DND-41 (cell line): ENCODE measurements around the gene ASIC3.

Experiments used
- ATAC-seq: fragments of 200-7000 bp; cut with Tn5 transposase; 3 replicates; pipeline ENCODE4 v1.9.1; 2021; ENCODE audit warnings: low read depth; ENCODE audit not compliant: insufficient read depth
- DNase-seq: peaks from one replicate; pipeline ENCODE4 v3.0.0-alpha.2; 2020
- H2AFZ ChIP-seq: 2 replicates; pipeline ENCODE4 v1.6.0; 2012; ENCODE audit warnings: low read depth, low read length
- H3K27ac ChIP-seq: 2 replicates; pipeline ENCODE4 v1.5.1; 2012; ENCODE audit warnings: low read length, inconsistent platforms
- H3K27me3 ChIP-seq: fragments of 200-600 bp; sonication (generic); 2 replicates; pipeline ENCODE4 v1.6.0; 2012; ENCODE audit warnings: low read length, mild to moderate bottlenecking, inconsistent platforms; ENCODE audit not compliant: insufficient read depth, poor library complexity
- H3K36me3 ChIP-seq: 2 replicates; pipeline ENCODE4 v1.5.1; 2012; ENCODE audit warnings: low read length, inconsistent platforms; ENCODE audit not compliant: insufficient read depth
- H3K4me1 ChIP-seq: 2 replicates; pipeline ENCODE4 v1.5.1; 2012; ENCODE audit warnings: mild to moderate bottlenecking, low read length; ENCODE audit not compliant: insufficient read depth
- H3K4me2 ChIP-seq: 2 replicates; pipeline ENCODE4 v1.6.0; 2012; ENCODE audit warnings: mild to moderate bottlenecking, moderate library complexity, low read length, inconsistent platforms; ENCODE audit not compliant: insufficient read depth
- H3K4me3 ChIP-seq, 2 experiments: fragments of 200-600 bp in 1 of 2; shearing (Covaris generic) in 1 of 2; 2 replicates each; pipeline ENCODE4 v1.5.1; 2012 to 2016; ENCODE audit warnings: inconsistent platforms in 2 of 2, low read length in 2 of 2, mild to moderate bottlenecking in 2 of 2, low read depth in 1 of 2, moderate library complexity in 1 of 2
- H3K79me2 ChIP-seq: 2 replicates; pipeline ENCODE4 v1.6.0; 2012; ENCODE audit warnings: low read length, inconsistent platforms; ENCODE audit not compliant: insufficient read depth
- H3K9ac ChIP-seq: 2 replicates; pipeline ENCODE4 v1.6.0; 2012; ENCODE audit warnings: low read depth, mild to moderate bottlenecking, inconsistent platforms, low read length, moderate library complexity
- H3K9me3 ChIP-seq: 2 replicates; pipeline ENCODE4 v1.5.1; 2012; ENCODE audit warnings: low read length, moderate library complexity, mild to moderate bottlenecking, inconsistent platforms; ENCODE audit not compliant: insufficient read depth, severe bottlenecking
- H4K20me1 ChIP-seq: 2 replicates; pipeline ENCODE4 v1.6.0; 2012; ENCODE audit warnings: low read length; ENCODE audit not compliant: insufficient read depth
- EZH2 ChIP-seq: IDR thresholded peaks from 3 replicates; pipeline ENCODE4 v1.6.1; 2012; ENCODE audit warnings: borderline replicate concordance, low read depth, mild to moderate bottlenecking, moderate library complexity, low read length, inconsistent platforms; ENCODE audit not compliant: severe bottlenecking
- TF ChIP-seq, protein P1 (sequence below): IDR thresholded peaks from 2 replicates; pipeline ENCODE4 v1.5.1; 2012; ENCODE audit warnings: borderline replicate concordance, low read length, moderate library complexity, mild to moderate bottlenecking; ENCODE audit not compliant: poor library complexity, severe bottlenecking; ENCODE audit errors: extremely low read depth

Gene ASIC3

DNA sequence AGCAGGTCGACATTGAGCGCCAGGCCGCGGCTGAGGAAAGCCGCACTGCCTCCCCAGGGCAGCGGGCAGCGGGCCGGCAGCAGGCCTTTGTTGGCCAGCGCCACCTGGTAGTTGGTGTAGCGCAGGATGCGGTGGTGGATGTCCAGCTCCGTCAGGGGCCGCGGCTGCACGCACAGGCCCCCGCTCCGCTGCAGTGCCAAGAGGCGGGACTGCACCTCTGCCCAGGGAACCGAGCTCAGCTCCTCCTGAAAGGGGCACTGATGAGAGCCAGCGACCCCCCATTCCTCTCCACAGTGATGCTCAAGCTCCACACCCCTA lies 29.2 kb upstream of the ASIC3 start:
- no peak overlapping the region for H3K27ac ChIP-seq
- H3K9me3 ChIP-seq, result no peaks in the 10 kb centered on the region
- H3K36me3 ChIP-seq, result no peaks in the 10 kb centered on the region
- DNase-seq, result no peak
- H4K20me1 ChIP-seq, result no peaks in the 10 kb centered on the region
- peaks cover 3% of the 10 kb centered on the region for H3K27me3 ChIP-seq
- no peaks in the 10 kb centered on the region for H3K79me2 ChIP-seq
- ATAC-seq, result no peak
- TF ChIP-seq, protein P1, sequence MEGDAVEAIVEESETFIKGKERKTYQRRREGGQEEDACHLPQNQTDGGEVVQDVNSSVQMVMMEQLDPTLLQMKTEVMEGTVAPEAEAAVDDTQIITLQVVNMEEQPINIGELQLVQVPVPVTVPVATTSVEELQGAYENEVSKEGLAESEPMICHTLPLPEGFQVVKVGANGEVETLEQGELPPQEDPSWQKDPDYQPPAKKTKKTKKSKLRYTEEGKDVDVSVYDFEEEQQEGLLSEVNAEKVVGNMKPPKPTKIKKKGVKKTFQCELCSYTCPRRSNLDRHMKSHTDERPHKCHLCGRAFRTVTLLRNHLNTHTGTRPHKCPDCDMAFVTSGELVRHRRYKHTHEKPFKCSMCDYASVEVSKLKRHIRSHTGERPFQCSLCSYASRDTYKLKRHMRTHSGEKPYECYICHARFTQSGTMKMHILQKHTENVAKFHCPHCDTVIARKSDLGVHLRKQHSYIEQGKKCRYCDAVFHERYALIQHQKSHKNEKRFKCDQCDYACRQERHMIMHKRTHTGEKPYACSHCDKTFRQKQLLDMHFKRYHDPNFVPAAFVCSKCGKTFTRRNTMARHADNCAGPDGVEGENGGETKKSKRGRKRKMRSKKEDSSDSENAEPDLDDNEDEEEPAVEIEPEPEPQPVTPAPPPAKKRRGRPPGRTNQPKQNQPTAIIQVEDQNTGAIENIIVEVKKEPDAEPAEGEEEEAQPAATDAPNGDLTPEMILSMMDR, result no peak
- TF ChIP-seq EZH2, result no peak
- H3K4me3 ChIP-seq, result no peak overlapping the region
- peaks cover 17% of the 10 kb centered on the region for H3K4me1 ChIP-seq
- no peak overlapping the region for H3K4me2 ChIP-seq
- H2AFZ ChIP-seq, result no peak overlapping the region
- H3K9ac ChIP-seq, result no peak overlapping the region

DNA sequence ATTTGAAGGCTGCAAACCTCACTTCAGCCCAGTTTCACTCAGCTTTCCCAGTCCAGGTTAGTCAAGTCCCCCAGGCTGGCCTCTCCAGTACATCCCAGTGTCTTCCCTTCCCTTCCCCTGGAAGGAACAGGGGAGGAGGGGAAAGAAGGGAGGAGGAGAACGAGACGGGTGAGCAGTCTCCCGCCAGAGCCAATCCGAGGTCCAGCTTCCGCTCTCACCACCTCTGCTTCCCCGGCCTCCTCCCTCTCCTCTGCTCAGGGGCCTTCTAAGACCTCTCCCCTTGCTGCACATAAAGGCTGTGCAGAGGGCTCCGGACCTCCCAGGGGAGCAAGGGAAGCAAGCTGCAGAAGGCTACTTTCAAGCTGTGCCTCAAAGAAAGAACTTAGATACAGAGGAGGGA lies 28.1 kb upstream of the ASIC3 start:
- Histone ChIP-seq H3K4me3 (no peak overlapping the region), H3K36me3 (no peaks in the 10 kb centered on the region), H3K79me2 (no peaks in the 10 kb centered on the region), H3K4me2 (no peak overlapping the region), H3K9ac (no peak overlapping the region), H2AFZ (no peak overlapping the region), H3K4me1 (peaks cover 17% of the 10 kb centered on the region), H4K20me1 (no peaks in the 10 kb centered on the region), H3K27ac (no peak overlapping the region), H3K9me3 (no peaks in the 10 kb centered on the region), H3K27me3 (peaks cover 3% of the 10 kb centered on the region)
- TF ChIP-seq, protein P1, result no peak
- no peak for TF ChIP-seq EZH2
- ATAC-seq (no peak), DNase-seq (no peak)

DNA sequence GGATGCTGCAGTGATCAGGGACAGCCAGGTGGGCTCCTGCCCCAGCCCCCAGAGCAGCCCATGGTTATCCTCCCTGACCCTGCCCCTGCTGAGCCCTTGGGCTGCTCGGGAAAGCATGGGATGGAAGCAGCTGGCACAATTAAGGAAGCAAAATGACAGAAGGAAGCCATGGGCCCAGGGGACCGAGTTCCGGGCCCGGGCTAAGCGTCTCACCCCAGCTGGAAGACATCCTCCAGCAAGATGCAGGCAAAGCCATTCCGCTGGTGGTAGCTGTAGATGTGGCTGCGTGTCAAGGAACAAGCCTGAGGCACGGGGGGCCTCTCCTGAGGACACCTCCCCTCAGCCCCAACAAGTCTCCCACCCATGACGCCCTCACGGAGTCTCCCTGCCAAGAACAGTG lies 25.1 kb upstream of the ASIC3 start:
- TF ChIP-seq EZH2, result no peak
- TF ChIP-seq, protein P1, result no peak
- H2AFZ ChIP-seq, result no peak overlapping the region
- H3K79me2 ChIP-seq, result no peaks in the 10 kb centered on the region
- H3K27me3 ChIP-seq, result peaks cover 6% of the 10 kb centered on the region
- no peak overlapping the region for H3K4me2 ChIP-seq
- peaks cover 12% of the 10 kb centered on the region for H3K4me1 ChIP-seq
- H3K9ac ChIP-seq, result no peak overlapping the region
- no peak overlapping the region for H3K4me3 ChIP-seq
- no peaks in the 10 kb centered on the region for H3K36me3 ChIP-seq
- no peaks in the 10 kb centered on the region for H3K9me3 ChIP-seq
- no peaks in the 10 kb centered on the region for H4K20me1 ChIP-seq
- DNase-seq, result no peak
- no peak for ATAC-seq
- no peak overlapping the region for H3K27ac ChIP-seq

DNA sequence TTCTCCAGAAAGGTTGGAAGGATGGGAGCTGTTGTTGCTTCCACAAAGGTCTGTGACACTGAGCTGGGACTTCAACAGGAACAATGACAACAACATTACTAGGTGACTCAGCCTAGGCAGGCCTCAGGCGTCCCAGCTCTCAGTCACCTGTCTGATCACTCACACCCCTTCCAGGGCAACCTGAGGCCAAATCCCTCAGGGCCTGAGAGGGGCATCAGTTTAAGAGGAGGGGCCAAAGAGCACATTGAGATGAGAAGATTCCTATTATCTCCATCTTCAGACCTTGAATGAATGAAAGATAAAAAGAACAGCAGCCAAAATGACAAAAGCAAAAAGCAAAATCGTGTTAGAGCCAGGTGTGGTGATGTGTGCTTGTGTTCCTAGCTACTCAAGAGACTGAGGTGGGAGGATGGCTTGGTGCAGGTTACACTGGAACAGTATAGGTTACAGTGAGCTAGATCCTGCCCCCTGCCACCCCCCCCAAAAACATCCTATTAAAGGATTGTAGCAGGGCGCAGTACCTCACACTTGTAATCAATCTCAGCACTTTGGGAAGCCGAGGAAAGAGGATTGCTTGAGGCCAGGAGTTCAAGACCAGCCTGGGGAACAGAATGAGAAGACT lies 23.8 kb upstream of the ASIC3 start, which contains the start of gene ATG9B:
TSS of gene ATG9B (minus strand) at position 60 of the 622 bp plus-strand sequence. CDS start 71 bp downstream, outside the sequence.
- Histone ChIP-seq H4K20me1 (no peaks in the 10 kb centered on the region), H3K27ac (no peak within 1 kb of the TSS), H3K36me3 (no peaks in the 10 kb centered on the region), H2AFZ (no peak within 1 kb of the TSS), H3K4me3 (no peak within 1 kb of the TSS), H3K79me2 (peaks cover 12% of the 10 kb centered on the region), H3K9me3 (no peaks in the 10 kb centered on the region), H3K9ac (no peak within 1 kb of the TSS), H3K4me2 (no peak within 1 kb of the TSS), H3K27me3 (peaks cover 6% of the 10 kb centered on the region), H3K4me1 (peaks cover 17% of the 10 kb centered on the region)
- DNase-seq (no peak), ATAC-seq (no peak)
- TF ChIP-seq, protein P1, result no peak
- no peak for TF ChIP-seq EZH2
